SK-MEL-5 (cell line): ENCODE measurements around the gene SMU1. TPM values are rescaled to one million over a fixed set of nuclear protein-coding genes. Genes with fewer than 3 reads are reported as not detected.

Source experiments
- DNase-seq: peaks from one replicate; pipeline ENCODE4 v3.0.0-alpha.2; 2016; ENCODE audit warnings: low read depth, low spot score
- in situ Hi-C: cut with HindIII; loops from 2 replicates; pipeline ENCODE4 v1.10.0; 2016; ENCODE audit warnings: low sequenced_read_pairs, high pct_unique_total_duplicates, low pct_unique_long_range_greater_than_20kb
- total RNA-seq: library from RNA; depleted of rRNA; stranded (reverse); fragments of >200 nt; shearing (Covaris generic); gene quantifications from 2 replicates; pipeline ENCODE4 v1.2.3, GENCODE V29; 2014; rRNA removed

Gene SMU1
- total RNA-seq, 1 experiment from 2014 or later: 27.7 TPM

DNA sequence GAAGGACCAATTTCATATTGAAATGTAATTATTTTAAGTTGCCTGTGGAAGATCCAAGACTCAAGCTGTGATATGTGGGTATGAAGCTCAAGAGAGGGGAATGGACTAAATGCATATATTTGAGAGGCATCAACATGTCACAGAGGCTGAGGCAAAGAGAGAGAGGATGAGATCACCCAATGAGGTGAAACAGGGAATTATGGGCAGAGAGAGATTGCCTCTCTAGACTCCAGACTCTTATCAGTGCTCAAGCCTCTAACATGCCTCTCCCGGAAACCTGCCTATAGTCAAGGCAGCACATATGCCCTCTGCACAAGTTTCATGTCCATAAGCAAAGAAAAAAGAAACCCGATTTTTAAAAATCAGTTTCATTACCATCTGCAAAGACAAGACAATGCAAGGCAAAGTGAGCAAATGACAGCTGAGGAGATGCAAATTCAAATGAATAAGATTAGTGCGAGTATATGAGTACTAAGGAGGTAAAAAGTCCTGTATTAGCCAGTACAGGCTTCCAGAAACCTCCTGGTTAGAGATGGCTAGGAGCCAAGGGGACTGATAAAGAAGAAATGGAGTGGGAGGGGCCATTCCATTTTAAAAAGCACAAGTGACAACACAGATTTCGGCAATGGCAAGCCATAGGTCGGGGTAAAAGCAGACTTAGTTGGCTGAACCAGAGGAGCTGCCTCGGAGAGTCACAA is 84.4 kb downstream of the SMU1 start:
- no peak for DNase-seq
- in situ Hi-C loops: no loop called here

Other genes with a start within 250 kb of the SMU1 start
- gene APTX, start 75.0 kb downstream of the SMU1 start, total RNA-seq: 38.2 and 39.0 TPM in 2 replicates
- gene DNAJA1, start 51.4 kb downstream of the SMU1 start, total RNA-seq: 138 and 152 TPM in 2 replicates
- 11.7 and 12.7 TPM in 2 replicates for gene B4GALT1, start 90.7 kb upstream of the SMU1 start, total RNA-seq
- not detected in 2 replicates for gene SPINK4, start 163.5 kb upstream of the SMU1 start, total RNA-seq
- gene BAG1, start 188.0 kb upstream of the SMU1 start, total RNA-seq: 50.8 and 60.9 TPM in 2 replicates
- gene CHMP5, start 188.4 kb upstream of the SMU1 start, total RNA-seq: 96.5 and 106 TPM in 2 replicates
- 16.4 and 17.9 TPM in 2 replicates for gene NFX1, start 213.8 kb upstream of the SMU1 start, total RNA-seq